ENCODE data around the gene TENM3.
"Not testable (repeated sequence)": the region's sequence is repeated elsewhere in the genome, so short reads cannot be mapped to it uniquely, and the experiment has no call there.

TENM3 gene

GRCh38 chr4:182243204-182243603 lies at the start of gene TENM3:
Gene TENM3, plus strand, starts transcription at chr4:182243402. Its CDS starts 80,619 bp downstream, at chr4:182324021.
- H3K4me2 ChIP-seq (ENCODE audit: low read length); H2AFZ ChIP-seq (ENCODE audit: low read length); H4K20me1 ChIP-seq (ENCODE audit: insufficient read depth, low read length); H3K4me3 ChIP-seq (ENCODE audit: low read depth, low read length, poor library complexity, severe bottlenecking); H3K36me3 ChIP-seq (ENCODE audit: insufficient read depth, low read length); H3K27me3 ChIP-seq (ENCODE audit: insufficient read depth, low read length); H3F3A ChIP-seq (ENCODE audit: insufficient read depth, low read length); H3K27ac ChIP-seq (ENCODE audit: low read depth, low read length, poor library complexity, severe bottlenecking); H3K9me3 ChIP-seq (ENCODE audit: low read length); H3K9ac ChIP-seq (ENCODE audit: low read length); H3K79me2 ChIP-seq (ENCODE audit: insufficient read depth, low read length); H3K9me2 ChIP-seq (ENCODE audit: low read depth, low read length); H3K4me1 ChIP-seq (ENCODE audit: insufficient read depth, low read length, severe bottlenecking): not testable (repeated sequence)

- Histone ChIP-seq H3K4me1 (ENCODE audit: insufficient read depth, low read length, severe bottlenecking) (no peaks in the 10 kb centered on the region), H3K4me2 (ENCODE audit: low read length) (no peak overlapping the region), H2AFZ (ENCODE audit: low read length) (no peak overlapping the region), H4K20me1 (ENCODE audit: insufficient read depth, low read length) (no peaks in the 10 kb centered on the region), H3K27ac (ENCODE audit: low read depth, low read length, poor library complexity, severe bottlenecking) (no peak overlapping the region), H3K27me3 (ENCODE audit: insufficient read depth, low read length) (no peaks in the 10 kb centered on the region), H3K4me3 (ENCODE audit: low read depth, low read length, poor library complexity, severe bottlenecking) (no peak overlapping the region), H3F3A (ENCODE audit: insufficient read depth, low read length) (no peaks in the 10 kb centered on the region), H3K9me2 (ENCODE audit: low read depth, low read length) (no peaks in the 10 kb centered on the region), H3K9me3 (ENCODE audit: low read length) (no peaks in the 10 kb centered on the region), H3K79me2 (ENCODE audit: insufficient read depth, low read length) (no peaks in the 10 kb centered on the region), H3K9ac (ENCODE audit: low read length) (no peak overlapping the region), H3K36me3 (ENCODE audit: insufficient read depth, low read length) (no peaks in the 10 kb centered on the region)
- TF ChIP-seq CTCF (IDR thresholded peaks at IDR 0.05; ENCODE audit: low read length) = no peak
- no peak for TF ChIP-seq EZH2 (IDR thresholded peaks at IDR 0.05; ENCODE audit: borderline replicate concordance, low read length)
Measured at GRCh38 chr4:182194091-182194824, 48.9 kb upstream of the TENM3 start.

GRCh38 chr4:182197611-182198010 lies 45.6 kb upstream of the TENM3 start:
- TF ChIP-seq EZH2 (IDR thresholded peaks at IDR 0.05; ENCODE audit: borderline replicate concordance, low read length) = no peak
- no peak for TF ChIP-seq CTCF (IDR thresholded peaks at IDR 0.05; ENCODE audit: low read length)
- H3K79me2 ChIP-seq (ENCODE audit: insufficient read depth, low read length) = no peaks in the 10 kb centered on the region

GRCh38 chr4:182201871-182202270 lies 41.3 kb upstream of the TENM3 start:
- Histone ChIP-seq H3K4me2 (ENCODE audit: low read length) (no peak overlapping the region), H3K79me2 (ENCODE audit: insufficient read depth, low read length) (no peaks in the 10 kb centered on the region), H3K9ac (ENCODE audit: low read length) (no peak overlapping the region), H3K27me3 (ENCODE audit: insufficient read depth, low read length) (no peaks in the 10 kb centered on the region), H4K20me1 (ENCODE audit: insufficient read depth, low read length) (no peaks in the 10 kb centered on the region), H3K9me3 (ENCODE audit: low read length) (no peaks in the 10 kb centered on the region), H3K9me2 (ENCODE audit: low read depth, low read length) (no peaks in the 10 kb centered on the region), H3K36me3 (ENCODE audit: insufficient read depth, low read length) (no peaks in the 10 kb centered on the region), H3K4me1 (ENCODE audit: insufficient read depth, low read length, severe bottlenecking) (no peaks in the 10 kb centered on the region), H3F3A (ENCODE audit: insufficient read depth, low read length) (no peaks in the 10 kb centered on the region), H3K27ac (ENCODE audit: low read depth, low read length, poor library complexity, severe bottlenecking) (no peak overlapping the region), H3K4me3 (ENCODE audit: low read depth, low read length, poor library complexity, severe bottlenecking) (no peak overlapping the region), H2AFZ (ENCODE audit: low read length) (no peak overlapping the region)
- no peak for TF ChIP-seq EZH2 (IDR thresholded peaks at IDR 0.05; ENCODE audit: borderline replicate concordance, low read length)
- no peak for TF ChIP-seq CTCF (IDR thresholded peaks at IDR 0.05; ENCODE audit: low read length)

More at GRCh38 chr4:182197611-182198010, 45.6 kb upstream of the TENM3 start:
- H4K20me1 ChIP-seq (ENCODE audit: insufficient read depth, low read length) = no peaks in the 10 kb centered on the region
- no peak overlapping the region for H2AFZ ChIP-seq (ENCODE audit: low read length)
- H3K9ac ChIP-seq (ENCODE audit: low read length) = no peak overlapping the region
- H3K4me1 ChIP-seq (ENCODE audit: insufficient read depth, low read length, severe bottlenecking) = no peaks in the 10 kb centered on the region
- H3K27ac ChIP-seq (ENCODE audit: low read depth, low read length, poor library complexity, severe bottlenecking) = no peak overlapping the region
- H3K36me3 ChIP-seq (ENCODE audit: insufficient read depth, low read length) = no peaks in the 10 kb centered on the region
- no peaks in the 10 kb centered on the region for H3K27me3 ChIP-seq (ENCODE audit: insufficient read depth, low read length)
- H3K9me3 ChIP-seq (ENCODE audit: low read length) = no peaks in the 10 kb centered on the region
- H3F3A ChIP-seq (ENCODE audit: insufficient read depth, low read length) = no peaks in the 10 kb centered on the region
- no peaks in the 10 kb centered on the region for H3K9me2 ChIP-seq (ENCODE audit: low read depth, low read length)
- H3K4me2 ChIP-seq (ENCODE audit: low read length) = no peak overlapping the region
- no peak overlapping the region for H3K4me3 ChIP-seq (ENCODE audit: low read depth, low read length, poor library complexity, severe bottlenecking)
